MM.1S (cell line): ENCODE measurements around the gene MTCL1.

Experiments used
- DNase-seq: peaks from one replicate; pipeline ENCODE4 v3.0.0-alpha.2; 2015
- H2AFZ ChIP-seq: fragments of 300-600 bp; sonication (generic); 2 replicates; pipeline ENCODE4 v1.6.0; 2016; ENCODE audit warnings: antibody characterized with exemption, low read length
- H3F3A ChIP-seq: fragments of 300-600 bp; sonication (generic); 2 replicates; pipeline ENCODE4 v1.6.1; 2016; ENCODE audit warnings: mild to moderate bottlenecking, antibody characterized with exemption, low read length, moderate library complexity, mixed read lengths; ENCODE audit not compliant: insufficient read depth
- H3K27ac ChIP-seq: fragments of 300-600 bp; sonication (generic); 2 replicates; pipeline ENCODE4 v1.5.1; 2016; ENCODE audit warnings: mild to moderate bottlenecking, low read length
- H3K27me3 ChIP-seq: fragments of 300-600 bp; sonication (generic); replicated peaks from 2 replicates; pipeline ENCODE4 v1.6.0; 2016; ENCODE audit warnings: low read length; ENCODE audit not compliant: insufficient read depth
- H3K36me3 ChIP-seq: fragments of 300-600 bp; sonication (generic); replicated peaks from 2 replicates; pipeline ENCODE4 v1.6.1; 2016; ENCODE audit warnings: mild to moderate bottlenecking, low read length, mixed read lengths; ENCODE audit not compliant: insufficient read depth
- H3K4me1 ChIP-seq: fragments of 300-600 bp; sonication (generic); 2 replicates; pipeline ENCODE4 v1.6.1; 2016; ENCODE audit warnings: low read length, mixed read lengths
- H3K4me2 ChIP-seq: fragments of 300-600 bp; sonication (generic); 2 replicates; pipeline ENCODE4 v1.6.0; 2016; ENCODE audit warnings: low read depth, low read length
- H3K4me3 ChIP-seq: fragments of 300-600 bp; sonication (generic); 2 replicates; pipeline ENCODE4 v1.5.1; 2016; ENCODE audit warnings: low read length, mixed read lengths
- H3K79me2 ChIP-seq: fragments of 300-600 bp; sonication (generic); 2 replicates; pipeline ENCODE4 v1.6.1; 2016; ENCODE audit warnings: mixed run types, low read length, mixed read lengths
- H3K9ac ChIP-seq: fragments of 300-600 bp; sonication (generic); 2 replicates; pipeline ENCODE4 v1.6.1; 2016; ENCODE audit warnings: low read length, mixed read lengths
- H3K9me2 ChIP-seq: fragments of 300-600 bp; sonication (generic); replicated peaks from 2 replicates; pipeline ENCODE4 v1.6.1; 2016; ENCODE audit warnings: mild to moderate bottlenecking, low read length, mixed read lengths; ENCODE audit not compliant: insufficient read depth
- H3K9me3 ChIP-seq: fragments of 300-600 bp; sonication (generic); replicated peaks from 2 replicates; pipeline ENCODE4 v1.6.1; 2016; ENCODE audit warnings: mild to moderate bottlenecking, low read length, mixed read lengths; ENCODE audit not compliant: insufficient read depth
- H4K20me1 ChIP-seq: fragments of 300-600 bp; sonication (generic); 2 replicates; pipeline ENCODE4 v1.6.1; 2016; ENCODE audit warnings: mild to moderate bottlenecking, low read length, moderate library complexity, mixed read lengths; ENCODE audit not compliant: insufficient read depth
- CTCF ChIP-seq: fragments of 300-600 bp; sonication (generic); IDR thresholded peaks from 2 replicates; pipeline ENCODE4 v1.5.1; 2016; ENCODE audit warnings: antibody characterized with exemption, low read length, mixed read lengths
- EZH2 ChIP-seq: fragments of 300-600 bp; sonication (generic); optimal IDR thresholded peaks from 2 replicates; pipeline ENCODE3; 2017; ENCODE audit warnings: low read depth, mild to moderate bottlenecking, antibody characterized with exemption, low read length, mixed read lengths
- EZH2phosphoT487 ChIP-seq: fragments of 300-600 bp; sonication (generic); IDR thresholded peaks from 2 replicates; pipeline ENCODE4 v1.6.1; 2018; ENCODE audit warnings: antibody characterized with exemption, low read length

Gene MTCL1

GRCh38 chr18:8801263-8801901, 96.0 kb downstream of the MTCL1 start:
- H3K79me2 ChIP-seq: no peaks in the 10 kb centered on the region
- H3F3A ChIP-seq: no peaks in the 10 kb centered on the region
- H4K20me1 ChIP-seq: no peaks in the 10 kb centered on the region
- H3K9ac ChIP-seq: no peak overlapping the region
- DNase-seq: no peak
- TF ChIP-seq EZH2phosphoT487: no peak
- TF ChIP-seq EZH2: no peak
- no peak for TF ChIP-seq CTCF
- no peak overlapping the region for H3K4me3 ChIP-seq
- no peak overlapping the region for H3K4me2 ChIP-seq
- H3K27ac ChIP-seq: no peak overlapping the region
- no peak overlapping the region for H2AFZ ChIP-seq
- H3K9me2 ChIP-seq: no peaks in the 10 kb centered on the region
- H3K36me3 ChIP-seq: no peaks in the 10 kb centered on the region; the same call in 1 of the 2 replicates
- no peaks in the 10 kb centered on the region for H3K9me3 ChIP-seq
- no peaks in the 10 kb centered on the region for H3K4me1 ChIP-seq
- H3K27me3 ChIP-seq: no peaks in the 10 kb centered on the region

- Histone ChIP-seq H3K27ac (no peak overlapping the region), H3F3A (no peaks in the 10 kb centered on the region), H3K4me1 (no peaks in the 10 kb centered on the region), H3K9ac (no peak overlapping the region), H3K9me3 (no peaks in the 10 kb centered on the region), H3K36me3 (no peaks in the 10 kb centered on the region; the same call in 1 of the 2 replicates), H4K20me1 (no peaks in the 10 kb centered on the region), H2AFZ (no peak overlapping the region), H3K27me3 (no peaks in the 10 kb centered on the region), H3K79me2 (no peaks in the 10 kb centered on the region), H3K4me3 (no peak overlapping the region), H3K9me2 (no peaks in the 10 kb centered on the region), H3K4me2 (no peak overlapping the region)
- TF ChIP-seq CTCF: no peak
- no peak for TF ChIP-seq EZH2
- no peak for TF ChIP-seq EZH2phosphoT487
- DNase-seq: no peak
Observed at GRCh38 chr18:8802017-8802672, 96.8 kb downstream of the MTCL1 start.

- Histone ChIP-seq H3K4me3 (no peak overlapping the region), H3K9ac (no peak overlapping the region), H3K9me2 (no peaks in the 10 kb centered on the region), H3K79me2 (no peaks in the 10 kb centered on the region), H3K27me3 (no peaks in the 10 kb centered on the region), H3K4me1 (no peaks in the 10 kb centered on the region), H3F3A (no peaks in the 10 kb centered on the region), H4K20me1 (no peaks in the 10 kb centered on the region), H2AFZ (no peak overlapping the region), H3K36me3 (no peaks in the 10 kb centered on the region; the same call in 1 of the 2 replicates), H3K9me3 (no peaks in the 10 kb centered on the region), H3K4me2 (no peak overlapping the region), H3K27ac (no peak overlapping the region)
- TF ChIP-seq EZH2phosphoT487 (no peak), EZH2 (no peak), CTCF (no peak)
- DNase-seq: no peak
Observed at GRCh38 chr18:8803063-8803795, 97.9 kb downstream of the MTCL1 start.
